ENCODE results near the gene SMIM35. TPM values are rescaled to one million over a fixed set of nuclear protein-coding genes. Genes with fewer than 3 reads are reported as not detected.

Gene SMIM35
- total and polyA plus RNA-seq, 2 donors (not counting 3 experiments of a cell fraction or from before 2014, with no cell fraction given) = not detected

DNA sequence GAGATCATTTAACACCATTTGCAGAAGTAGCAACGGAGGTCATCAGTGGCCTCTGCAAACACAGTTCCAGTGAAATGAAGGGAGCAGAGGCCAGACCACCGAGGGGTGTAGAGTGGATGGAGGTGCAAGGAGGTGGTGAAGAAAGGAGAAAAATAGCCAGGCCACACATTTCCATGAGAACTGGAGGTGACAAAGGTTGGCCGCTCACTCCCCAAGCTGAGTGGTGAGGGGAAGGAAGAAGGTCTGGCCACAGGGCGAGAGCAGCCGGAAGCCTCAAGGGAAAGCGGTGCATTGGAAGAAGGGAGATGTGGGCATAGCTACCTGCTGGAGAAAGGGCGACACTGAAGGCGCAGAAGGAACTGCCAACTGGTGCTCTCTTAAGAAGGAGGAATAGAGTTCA is 30.0 kb downstream of the SMIM35 start:
- H3K9ac ChIP-seq (replicated peaks; ENCODE audit: extremely low read depth, insufficient read depth, low read length) = no peak overlapping the region
- no TSS peak for BruUV-seq (replicated peaks)
- H3K27ac ChIP-seq (ENCODE audit: insufficient read depth, low read depth, low read length) = no peak overlapping the region
- FAIRE-seq (no peak), DNase-seq (ENCODE audit: low read depth, low spot score) (no peak)
- no peak for TF ChIP-seq FOS (IDR thresholded peaks at IDR 0.05; ENCODE audit: borderline replicate concordance, insufficient read depth, low read length)
- TF ChIP-seq JUN (IDR thresholded peaks at IDR 0.05; ENCODE audit: borderline replicate concordance, insufficient read depth, insufficient read length, low read depth) = no peak
- TF ChIP-seq MAX (IDR thresholded peaks at IDR 0.05; ENCODE audit: insufficient read depth, insufficient read length) = no peak
- no peak for TF ChIP-seq CTCF (IDR thresholded peaks at IDR 0.05; ENCODE audit: extremely low read depth in 1 of 2, insufficient read depth in 1 of 2, low read depth in 1 of 2, low read length in 2 of 2)
- no peak for TF ChIP-seq EZH2 (IDR thresholded peaks at IDR 0.05; ENCODE audit: borderline replicate concordance, low read depth, low read length, severe bottlenecking)
- TF ChIP-seq GATA2 (IDR thresholded peaks at IDR 0.05; ENCODE audit: insufficient read depth, insufficient read length, low read depth, low read length) = no peak
- no peak for TF ChIP-seq POLR2AphosphoS5 (IDR thresholded peaks at IDR 0.05; ENCODE audit: insufficient read depth, low read depth, low read length)
- TF ChIP-seq POLR2A (IDR thresholded peaks at IDR 0.05; ENCODE audit: low read depth, low read length) = no peak
- no peak for TF ChIP-seq MYC (IDR thresholded peaks at IDR 0.05; ENCODE audit: low read depth, low read length)
- no peak overlapping the region for H3K4me2 ChIP-seq (ENCODE audit: insufficient read depth, low read length)
- intact Hi-C loops (cut with micrococcal nuclease) (no loop called here), dilution Hi-C loops (cut with MboI; ENCODE audit: extremely low pct_ligation_motif_present, low sequenced_read_pairs) (no loop called here)
- no peaks in the 10 kb centered on the region for H3K9me1 ChIP-seq (replicated peaks; ENCODE audit: control insufficient read depth, extremely low read depth, insufficient read depth, low read length)
- H4K20me1 ChIP-seq (replicated peaks; ENCODE audit: control insufficient read depth, extremely low read depth, insufficient read depth, low read length) = no peaks in the 10 kb centered on the region
- ChIA-PET POLR2A (no interaction called here), CTCF (interaction anchor here (1.2 kb wide), 1 partner anchor 630 kb away, joined by 4 read pairs; no protein-coding TSS in a partner anchor)
- no peak overlapping the region for H3K4me3 ChIP-seq (replicated peaks in 1 of 3; ENCODE audit: insufficient read depth in 1 of 3, low read depth in 1 of 3, low read length in 3 of 3)
- H3K79me2 ChIP-seq (ENCODE audit: control insufficient read depth, insufficient read depth, low read length) = no peaks in the 10 kb centered on the region
- H2AFZ ChIP-seq (ENCODE audit: low read depth, low read length) = no peak overlapping the region
- no peaks in the 10 kb centered on the region for H3K4me1 ChIP-seq (ENCODE audit: control insufficient read depth, extremely low read depth, insufficient read depth, low read length)
- no peaks in the 10 kb centered on the region for H3K27me3 ChIP-seq (ENCODE audit: control insufficient read depth in 2 of 2, insufficient read depth in 2 of 2, low read length in 2 of 2)
- H3K36me3 ChIP-seq (ENCODE audit: control insufficient read depth in 2 of 2, extremely low read depth in 1 of 2, insufficient read depth in 2 of 2, low read length in 2 of 2) = no peaks in the 10 kb centered on the region
- H3K9me3 ChIP-seq (replicated peaks; ENCODE audit: control insufficient read depth, insufficient read depth, low read length) = no peaks in the 10 kb centered on the region

All from endothelial cell of umbilical vein (primary cell).